Measurements from ENCODE around the gene DENND1A. TPM values are rescaled to one million over a fixed set of nuclear protein-coding genes. Genes with fewer than 3 reads are reported as not detected.

Gene DENND1A
- total and polyA plus RNA-seq, 2 of the 13 experiments (the other 11 are each of a cell fraction or from before 2014, with no cell fraction given), result 14.8 to 30.1 TPM

DNA sequence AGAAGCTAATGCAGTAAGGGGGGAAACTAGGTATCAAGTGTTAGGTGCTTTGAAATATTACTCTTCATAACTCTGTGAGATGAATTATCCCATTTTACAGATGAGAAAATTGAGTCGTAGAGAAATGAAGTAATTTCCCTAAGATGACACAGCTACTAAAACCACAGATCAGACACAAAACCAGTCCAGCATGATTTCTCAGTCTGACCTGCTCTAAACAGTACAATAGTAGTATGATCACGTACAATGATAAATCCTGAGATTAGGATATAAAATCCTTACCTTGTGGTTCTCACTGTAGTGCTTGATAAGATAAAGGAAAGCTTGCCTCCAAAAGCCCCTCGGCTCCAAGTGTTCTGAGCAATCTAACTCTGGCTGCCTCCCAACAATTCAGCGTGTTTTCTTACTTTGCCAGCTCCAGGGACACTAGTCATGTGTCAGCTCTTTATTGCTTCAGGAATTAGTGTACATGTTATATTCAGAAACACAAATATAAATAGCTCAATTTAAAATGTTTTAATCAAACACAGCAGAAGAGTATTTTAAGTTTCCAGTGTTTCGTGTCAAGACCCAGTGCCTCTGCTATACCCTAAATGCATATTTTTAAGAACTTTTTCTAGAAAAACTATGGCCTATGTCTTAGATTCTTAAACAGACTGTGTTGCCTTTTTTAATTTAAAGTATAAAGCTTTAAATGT lies 243.6 kb downstream of the DENND1A start:
- H3K79me2 ChIP-seq (ENCODE audit: insufficient read depth, low read length), result no peaks in the 10 kb centered on the region
- no peak overlapping the region for H3K9ac ChIP-seq (ENCODE audit: insufficient read depth, low read depth, low read length)
- ChIA-PET POLR2A (no interaction called here), CTCF (ENCODE audit: low intra/inter-chr PET ratio, low total read pairs) (no interaction called here)
- intact Hi-C loops (cut with micrococcal nuclease; ENCODE audit: unreplicated experiment), result no loop called here
- no peaks in the 10 kb centered on the region for H3K9me3 ChIP-seq (ENCODE audit: low read length)
- H3K4me3 ChIP-seq (replicated peaks in 1 of 3; ENCODE audit: insufficient read depth in 1 of 3, low read depth in 2 of 3, low read length in 3 of 3), result no peak overlapping the region
- no peak overlapping the region for H2AFZ ChIP-seq (ENCODE audit: low read length)
- FAIRE-seq, result no peak
- 100% methylated on average over 5 of the region's 5 CpGs for WGBS (ENCODE audit: low lambda C conversion rate)
- ATAC-seq, result no peak
- in situ Hi-C loops (cut with HindIII; ENCODE audit: extremely low pct_ligation_motif_present, low pct_unique_long_range_greater_than_20kb), result no loop called here
- BruUV-seq (replicated peaks), result no TSS peak
- no peak overlapping the region for H3K4me2 ChIP-seq (ENCODE audit: low read depth, low read length)
- H3K36me3 ChIP-seq (replicated peaks in 1 of 2; ENCODE audit: control insufficient read depth in 1 of 2, insufficient read depth in 2 of 2, low read length in 2 of 2), result peaks cover 0 to 5% of the 10 kb centered on the region in 2 experiments; a peak in 2 of 5 replicates
- H3K4me1 ChIP-seq (ENCODE audit: insufficient read depth, low read length), result peaks cover 18% of the 10 kb centered on the region
- no peaks in the 10 kb centered on the region for H3K27me3 ChIP-seq (ENCODE audit: control insufficient read depth in 1 of 2, insufficient read depth in 2 of 2, low read length in 2 of 2)
- no peak for TF ChIP-seq ZNF207 (IDR thresholded peaks at IDR 0.05; ENCODE audit: borderline replicate concordance)
- no peak for TF ChIP-seq TCF7 (IDR thresholded peaks at IDR 0.05; ENCODE audit: low read depth)
- no peak for TF ChIP-seq ZC3H13 (CRISPR knock-in tag; IDR thresholded peaks at IDR 0.05)
- TF ChIP-seq ISX (CRISPR knock-in tag; conservative IDR thresholded peaks at IDR 0.05), result no peak
- no peak for TF ChIP-seq PCBP2 (optimal IDR thresholded peaks at IDR 0.05; ENCODE audit: low read depth, low read length, poor library complexity, severe bottlenecking)
- TF ChIP-seq ZNF629 (CRISPR knock-in tag; conservative IDR thresholded peaks at IDR 0.05), result peak; percentile 63
- TF ChIP-seq ZNF354B (CRISPR knock-in tag; IDR thresholded peaks at IDR 0.05), result no peak
- TF ChIP-seq KDM5B (CRISPR knock-in tag; IDR thresholded peaks at IDR 0.05; ENCODE audit: borderline replicate concordance), result no peak
- DNase-seq (ENCODE audit: low spot score), result no peak
- no peak overlapping the region for H3K27ac ChIP-seq (ENCODE audit: extremely low read length, insufficient read depth, low read length)
- no peaks in the 10 kb centered on the region for H4K20me1 ChIP-seq (ENCODE audit: insufficient read depth, low read length)

DNA sequence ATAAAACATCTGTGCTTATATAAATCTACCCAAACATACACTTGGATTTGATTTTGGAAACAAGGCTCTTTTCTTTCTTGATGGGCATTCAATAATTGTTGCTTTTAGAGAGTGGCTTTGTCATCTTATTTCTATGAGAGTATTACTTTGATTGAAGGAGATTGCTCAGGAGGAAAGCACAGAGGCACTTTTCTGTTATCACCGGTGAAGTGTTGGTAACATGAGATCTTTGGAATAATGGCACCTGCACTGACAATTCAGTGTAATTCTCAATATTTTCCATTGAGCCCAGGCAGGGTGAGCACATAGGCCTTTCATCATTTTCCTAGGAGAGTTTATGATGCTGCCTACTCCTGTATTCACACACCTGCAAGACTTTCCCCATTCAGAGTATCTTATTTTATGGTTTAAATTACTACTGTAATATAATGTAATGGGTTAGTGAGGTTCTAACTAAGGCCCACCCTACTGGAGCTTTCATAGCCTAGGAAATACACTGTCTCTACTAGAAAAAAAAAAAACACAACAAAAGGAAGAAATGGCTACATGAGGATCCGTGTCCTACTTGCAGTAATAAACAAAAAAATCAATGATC lies 244.3 kb downstream of the DENND1A start:
- no peak for ATAC-seq
- Histone ChIP-seq H3K9me3 (ENCODE audit: low read length) (no peaks in the 10 kb centered on the region), H3K27me3 (ENCODE audit: control insufficient read depth in 1 of 2, insufficient read depth in 2 of 2, low read length in 2 of 2) (no peaks in the 10 kb centered on the region), H3K9ac (ENCODE audit: insufficient read depth, low read depth, low read length) (no peak overlapping the region), H3K4me1 (ENCODE audit: insufficient read depth, low read length) (peaks cover 23% of the 10 kb centered on the region), H3K4me3 (replicated peaks in 1 of 3; ENCODE audit: insufficient read depth in 1 of 3, low read depth in 2 of 3, low read length in 3 of 3) (no peak overlapping the region), H3K79me2 (ENCODE audit: insufficient read depth, low read length) (no peaks in the 10 kb centered on the region), H3K4me2 (ENCODE audit: low read depth, low read length) (no peak overlapping the region), H2AFZ (ENCODE audit: low read length) (no peak overlapping the region), H3K27ac (ENCODE audit: extremely low read length, insufficient read depth, low read length) (no peak overlapping the region), H4K20me1 (ENCODE audit: insufficient read depth, low read length) (no peaks in the 10 kb centered on the region), H3K36me3 (replicated peaks in 1 of 2; ENCODE audit: control insufficient read depth in 1 of 2, insufficient read depth in 2 of 2, low read length in 2 of 2) (no peaks in the 10 kb centered on the region; a peak in 2 of 5 replicates)
- ChIA-PET POLR2A (no interaction called here), CTCF (ENCODE audit: low intra/inter-chr PET ratio, low total read pairs) (no interaction called here)
- no TSS peak for BruUV-seq (replicated peaks)
- DNase-seq (ENCODE audit: low spot score), result no peak
- in situ Hi-C loops (cut with HindIII; ENCODE audit: extremely low pct_ligation_motif_present, low pct_unique_long_range_greater_than_20kb) (no loop called here), intact Hi-C loops (cut with micrococcal nuclease; ENCODE audit: unreplicated experiment) (no loop called here)
- WGBS (ENCODE audit: low lambda C conversion rate), result 94% methylated on average over 2 of the region's 2 CpGs
- no peak for FAIRE-seq
- no peak for TF ChIP-seq SRSF9 (IDR thresholded peaks at IDR 0.05; ENCODE audit: borderline replicate concordance, insufficient read depth, low read depth, low read length, poor library complexity, severe bottlenecking)
- TF ChIP-seq DMAP1 (CRISPR knock-in tag; IDR thresholded peaks at IDR 0.05), result no peak
- TF ChIP-seq HNF4A (CRISPR knock-in tag; IDR thresholded peaks at IDR 0.05), result no peak
- no peak for TF ChIP-seq GPN1 (CRISPR knock-in tag; IDR thresholded peaks at IDR 0.05; ENCODE audit: borderline replicate concordance)
- no peak for TF ChIP-seq ZSCAN29 (CRISPR knock-in tag; conservative IDR thresholded peaks at IDR 0.05)
- TF ChIP-seq YEATS2 (CRISPR knock-in tag; IDR thresholded peaks at IDR 0.05; ENCODE audit: borderline replicate concordance), result no peak
- no peak for TF ChIP-seq HNRNPUL1 (IDR thresholded peaks at IDR 0.05; ENCODE audit: low read depth, low read length)
- no peak for TF ChIP-seq ZNF451 (CRISPR knock-in tag; IDR thresholded peaks at IDR 0.05)
- no peak for TF ChIP-seq ZNF552 (CRISPR knock-in tag; IDR thresholded peaks at IDR 0.05; ENCODE audit: borderline replicate concordance)
- TF ChIP-seq MAF1 (CRISPR knock-in tag; IDR thresholded peaks at IDR 0.05; ENCODE audit: borderline replicate concordance), result no peak
- TF ChIP-seq SIX4 (CRISPR knock-in tag; IDR thresholded peaks at IDR 0.05), result no peak
- TF ChIP-seq FOXK2 (IDR thresholded peaks at IDR 0.05), result no peak
- TF ChIP-seq NCOR1 (IDR thresholded peaks at IDR 0.05; ENCODE audit: borderline replicate concordance, low read length), result no peak
- TF ChIP-seq ZNF607 (CRISPR knock-in tag; IDR thresholded peaks at IDR 0.05; ENCODE audit: borderline replicate concordance), result no peak
